HepG2 (cell line): ENCODE measurements around the gene CHIC2. TPM values are rescaled to one million over a fixed set of nuclear protein-coding genes. Genes with fewer than 3 reads are reported as not detected.
A peak's percentile ranks its signal among the peaks of the same experiment; 100 is the strongest.

Experiments used
- ATF7-NPFF ChIP-seq: sonication (generic); formaldehyde crosslinking; IDR thresholded peaks from 2 replicates; pipeline ENCODE4 v1.8.1; 2023; ENCODE audit warnings: mild to moderate bottlenecking, low read depth, missing genetic modification reagents, moderate library complexity
- BATF2 ChIP-seq: sonication (generic); formaldehyde crosslinking; IDR thresholded peaks from 2 replicates; pipeline ENCODE4 v1.8.0; 2022; ENCODE audit warnings: mild to moderate bottlenecking, missing genetic modification reagents, moderate library complexity
- CEBPB ChIP-seq: IDR thresholded peaks from 2 replicates; pipeline ENCODE4 v1.6.1; 2011; ENCODE audit warnings: low read depth, low read length, improper control_type of control experiment, borderline replicate concordance
- GLI4 ChIP-seq: sonication (generic); formaldehyde crosslinking; IDR thresholded peaks from 2 replicates; pipeline ENCODE4 v1.5.1; 2020; ENCODE audit warnings: missing genetic modification reagents, mild to moderate bottlenecking, moderate library complexity, borderline replicate concordance
- KAT2B ChIP-seq: fragments of 150-350 bp; IDR thresholded peaks from 2 replicates; pipeline ENCODE4 v1.6.1; 2014; ENCODE audit warnings: low read depth, low read length, borderline replicate concordance
- NFYB ChIP-seq: sonication (generic); formaldehyde crosslinking; IDR thresholded peaks from 2 replicates; pipeline ENCODE4 v1.4.0; 2020; ENCODE audit warnings: missing genetic modification reagents
- NR3C1 ChIP-seq: sonication (generic); formaldehyde crosslinking; IDR thresholded peaks from 2 replicates; pipeline ENCODE4 v1.4.0; 2020; ENCODE audit warnings: missing genetic modification reagents
- PHF20 ChIP-seq: sonication (generic); formaldehyde crosslinking; IDR thresholded peaks from 2 replicates; pipeline ENCODE4 v1.5.0; 2020; ENCODE audit warnings: mild to moderate bottlenecking, missing genetic modification reagents
- RELA ChIP-seq: sonication (generic); formaldehyde crosslinking; IDR thresholded peaks from 2 replicates; pipeline ENCODE4 v1.4.0; 2020; ENCODE audit warnings: missing genetic modification reagents
- TBX3 ChIP-seq: fragments of 450-650 bp; IDR thresholded peaks from 2 replicates; pipeline ENCODE4 v1.6.1; 2017; ENCODE audit warnings: antibody characterized with exemption, mild to moderate bottlenecking, inconsistent platforms, borderline replicate concordance
- ZNF318 ChIP-seq: sonication (generic); formaldehyde crosslinking; IDR thresholded peaks from 2 replicates; pipeline ENCODE4 v1.4.0; 2020; ENCODE audit warnings: mild to moderate bottlenecking, missing genetic modification reagents
- ZNF337 ChIP-seq: sonication (generic); formaldehyde crosslinking; IDR thresholded peaks from 2 replicates; pipeline ENCODE4 v1.5.1; 2020; ENCODE audit warnings: missing genetic modification reagents, low read depth, mild to moderate bottlenecking, borderline replicate concordance
- ZNF670 ChIP-seq: sonication (generic); formaldehyde crosslinking; IDR thresholded peaks from 2 replicates; pipeline ENCODE4 v1.8.0; 2022; ENCODE audit warnings: mild to moderate bottlenecking, missing genetic modification reagents, borderline replicate concordance
- ZNF75D ChIP-seq: sonication (generic); formaldehyde crosslinking; IDR thresholded peaks from 2 replicates; pipeline ENCODE4 v1.8.1; 2023; ENCODE audit warnings: missing genetic modification reagents, mild to moderate bottlenecking, borderline replicate concordance
- ZNF776 ChIP-seq: sonication (generic); formaldehyde crosslinking; IDR thresholded peaks from 2 replicates; pipeline ENCODE4 v1.4.0; 2020; ENCODE audit warnings: mild to moderate bottlenecking, missing genetic modification reagents
- ZNF841 ChIP-seq: sonication (generic); formaldehyde crosslinking; IDR thresholded peaks from 2 replicates; pipeline ENCODE4 v1.8.1; 2023; ENCODE audit warnings: missing genetic modification reagents, borderline replicate concordance
- polyA plus RNA-seq, 8 experiments: library from polyadenylated mRNA; depleted of rRNA in 3 of 8; stranded (reverse) in 7 of 8; unstranded in 1 of 8; fragments of >200 nt; fragmentation: Illumina TruSeq in 4 of 8; extraction: Trizol in 4 of 8; gene quantifications; 2 replicates each; pipeline versions ENCODE4 v1.2.1 to v1.2.3, GENCODE V29; 2011 to 2016; ENCODE audit warnings: low read depth in 4 of 8, missing spikeins in 1 of 8, mixed read lengths in 1 of 8; ENCODE audit not compliant: insufficient read depth in 1 of 8
- total RNA-seq, 5 experiments: library from RNA; depleted of rRNA; stranded (reverse); fragments of >200 nt; fragmentation: Illumina TruSeq; extraction: Trizol; gene quantifications; 2 replicates each; pipeline ENCODE4 v1.2.3, GENCODE V29; 2016; ENCODE audit warnings: low read depth in 1 of 5
- TF ChIP-seq, protein P1 (sequence below): sonication (generic); formaldehyde crosslinking; IDR thresholded peaks from 2 replicates; pipeline ENCODE4 v1.8.1; 2023; ENCODE audit warnings: mild to moderate bottlenecking, moderate library complexity, missing genetic modification reagents

The CHIC2 gene
- total and polyA plus RNA-seq, 2 of the 13 experiments (the other 11 are each of a cell fraction or from before 2014, with no cell fraction given), result 10.0 to 17.2 TPM

- TF ChIP-seq BATF2 (CRISPR knock-in tag) (no peak), ATF7-NPFF (CRISPR knock-in tag) (0 out of 2 replicates have a peak, but pooled peaks have one; percentile 50), CEBPB (no peak), ZNF841 (CRISPR knock-in tag) (no peak), ZNF670 (CRISPR knock-in tag) (peak; percentile 52; the same call in 1 of the 2 replicates), KAT2B (no peak), NR3C1 (CRISPR knock-in tag) (no peak), GLI4 (CRISPR knock-in tag) (no peak), ZNF318 (no peak), RELA (no peak), ZNF337 (CRISPR knock-in tag) (no peak), ZNF75D (CRISPR knock-in tag) (no peak), PHF20 (CRISPR knock-in tag) (no peak), ZNF776 (no peak; the same call in 1 of the 2 replicates), TBX3 (peak; percentile 48; the same call in 1 of the 2 replicates), NFYB (no peak; the same call in 1 of the 2 replicates)
- TF ChIP-seq, protein P1, sequence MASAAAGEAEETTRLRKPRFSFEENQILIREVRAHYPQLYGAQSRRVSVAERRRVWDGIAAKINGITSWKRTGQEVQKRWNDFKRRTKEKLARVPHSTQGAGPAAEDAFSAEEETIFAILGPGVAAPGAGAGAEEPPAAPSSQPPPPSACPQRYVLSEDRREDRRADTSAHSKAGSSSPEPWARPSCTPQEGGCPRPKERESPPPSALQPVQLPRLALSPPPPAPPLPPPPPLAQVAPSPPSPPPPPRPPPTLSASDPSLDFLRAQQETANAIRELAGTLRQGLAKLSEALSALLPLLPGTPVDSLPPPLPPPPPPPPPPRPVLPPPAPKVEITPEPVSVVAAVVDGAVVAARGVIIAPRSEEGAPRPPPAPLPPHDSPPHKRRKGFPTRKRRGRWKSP (CRISPR knock-in tag), result peak; percentile 58; the same call in 1 of the 2 replicates
Measured at GRCh38 chr4:54064317-54065111, at the start of gene CHIC2 (continued).
